Keratinocyte (primary cell): Measurements from ENCODE around the gene TRIP13. TPM values are rescaled to one million over a fixed set of nuclear protein-coding genes. Genes with fewer than 3 reads are reported as not detected.
"Not testable (repeated sequence)": the region's sequence is repeated elsewhere in the genome, so short reads cannot be mapped to it uniquely, and the experiment has no call there.

Experiments used
- DNase-seq: peaks from one replicate; pipeline ENCODE4 v3.0.0-alpha.2; 2011; ENCODE audit warnings: low read depth, missing footprints, low spot score
- FAIRE-seq: peaks from 2 replicates; lab custom pipeline; 2011; peaks lifted over from hg19 to GRCh38; lab: Jason Lieb, UNC
- H2AFZ ChIP-seq: 2 replicates; pipeline ENCODE4 v1.6.0; 2012; ENCODE audit warnings: low read length, control low read depth, inconsistent platforms; ENCODE audit not compliant: control insufficient read depth
- H3K27ac ChIP-seq: 2 replicates; pipeline ENCODE4 v1.5.1; 2011; ENCODE audit warnings: low read length; ENCODE audit not compliant: control insufficient read depth, insufficient read depth
- H3K27me3 ChIP-seq: 3 replicates; pipeline ENCODE4 v1.6.0; 2011; ENCODE audit warnings: low read length; ENCODE audit not compliant: control insufficient read depth, insufficient read depth; ENCODE audit errors: extremely low read depth
- H3K36me3 ChIP-seq, 2 experiments: 2 replicates in 1 of 2; 3 replicates in 1 of 2; pipeline ENCODE4 v1.5.1; 2011; ENCODE audit warnings: low read length in 2 of 2, mild to moderate bottlenecking in 1 of 2; ENCODE audit not compliant: control insufficient read depth in 2 of 2, insufficient read depth in 2 of 2; ENCODE audit errors: extremely low read depth in 1 of 2
- H3K4me1 ChIP-seq: 3 replicates; pipeline ENCODE4 v1.5.1; 2011; ENCODE audit warnings: low read length; ENCODE audit not compliant: control insufficient read depth, insufficient read depth; ENCODE audit errors: extremely low read depth
- H3K4me2 ChIP-seq: 3 replicates; pipeline ENCODE4 v1.6.0; 2011; ENCODE audit warnings: low read depth, low read length; ENCODE audit not compliant: control insufficient read depth, insufficient read depth; ENCODE audit errors: extremely low read depth
- H3K4me3 ChIP-seq, 3 experiments: fragments of 200-600 bp in 1 of 3; sonication (generic) in 1 of 3; 2 replicates in 2 of 3; 3 replicates in 1 of 3; pipeline ENCODE4 v1.5.1; 2011 to 2016; ENCODE audit warnings: low read length in 3 of 3, mild to moderate bottlenecking in 3 of 3, control low read depth in 2 of 3, inconsistent platforms in 1 of 3, low read depth in 1 of 3, mixed read lengths in 1 of 3, mixed run types in 1 of 3, moderate library complexity in 1 of 3; ENCODE audit not compliant: control insufficient read depth in 2 of 3, insufficient read depth in 2 of 3; ENCODE audit errors: extremely low read depth in 1 of 3
- H3K79me2 ChIP-seq: 2 replicates; pipeline ENCODE4 v1.6.0; 2012; ENCODE audit warnings: low read length; ENCODE audit not compliant: control insufficient read depth, insufficient read depth
- H3K9ac ChIP-seq: 3 replicates; pipeline ENCODE4 v1.6.0; 2011; ENCODE audit warnings: low read length; ENCODE audit not compliant: control insufficient read depth, insufficient read depth; ENCODE audit errors: extremely low read depth
- H3K9me1 ChIP-seq: 3 replicates; pipeline ENCODE4 v1.6.0; 2011; ENCODE audit warnings: low read length; ENCODE audit not compliant: control insufficient read depth, insufficient read depth; ENCODE audit errors: extremely low read depth
- H3K9me3 ChIP-seq: 2 replicates; pipeline ENCODE4 v1.5.1; 2012; ENCODE audit warnings: low read depth, low read length; ENCODE audit not compliant: control insufficient read depth
- H4K20me1 ChIP-seq: 3 replicates; pipeline ENCODE4 v1.6.0; 2011; ENCODE audit warnings: low read length; ENCODE audit not compliant: control insufficient read depth, insufficient read depth; ENCODE audit errors: extremely low read depth
- CTCF ChIP-seq, 3 experiments: IDR thresholded peaks in 1 of 3; conservative IDR thresholded peaks in 1 of 3; optimal IDR thresholded peaks in 1 of 3; 2 replicates in 2 of 3; 3 replicates in 1 of 3; pipeline versions ENCODE3 to v1.5.1; 2011; ENCODE audit warnings: low read length in 3 of 3, mild to moderate bottlenecking in 3 of 3, moderate library complexity in 2 of 3, control low read depth in 1 of 3, inconsistent platforms in 1 of 3; ENCODE audit not compliant: insufficient read depth in 2 of 3; ENCODE audit errors: extremely low read depth in 1 of 3
- EZH2 ChIP-seq: IDR thresholded peaks from one replicate; pipeline ENCODE4 v1.6.1; 2012; ENCODE audit warnings: inconsistent platforms, mild to moderate bottlenecking, low read length, moderate library complexity
- dilution Hi-C: fragments of 300-500 bp; cut with MboI; formaldehyde crosslinking; loops from one replicate; pipeline ENCODE4 v1.7.0; 2020; ENCODE audit warnings: low sequenced_read_pairs; ENCODE audit not compliant: extremely low pct_ligation_motif_present
- polyA plus RNA-seq, 5 experiments: library from polyadenylated mRNA; depleted of rRNA in 3 of 5; stranded (reverse) in 3 of 5; stranded (forward) in 1 of 5; unstranded in 1 of 5; fragments of >200 nt; gene quantifications; 1 replicate in 1 of 5; 2 replicates in 3 of 5; 3 replicates in 1 of 5; pipeline versions ENCODE4 v1.2.1 to v1.2.3, GENCODE V29; 2011 to 2012; ENCODE audit warnings: missing spikeins in 2 of 5, low read depth in 1 of 5, low replicate concordance in 1 of 5

The TRIP13 gene
- polyA plus RNA-seq, 1 donor (not counting 4 experiments of a cell fraction or from before 2014, with no cell fraction given): 37.8 TPM

GRCh38 chr5:847736-848135 lies 44.9 kb upstream of the TRIP13 start:
- H3K4me3 ChIP-seq, dilution Hi-C loops, H3K36me3 ChIP-seq, H3K4me1 ChIP-seq, H4K20me1 ChIP-seq, H2AFZ ChIP-seq, H3K79me2 ChIP-seq, H3K27ac ChIP-seq, H3K4me2 ChIP-seq, H3K9me1 ChIP-seq, H3K9me3 ChIP-seq, H3K9ac ChIP-seq, FAIRE-seq, DNase-seq: not testable (repeated sequence)
- H3K27me3 ChIP-seq: peaks cover 36% of the 10 kb centered on the region

GRCh38 chr5:848671-849111 lies 44.0 kb upstream of the TRIP13 start:
- no peak for FAIRE-seq

More at GRCh38 chr5:848671-849111, 44.0 kb upstream of the TRIP13 start:
- Histone ChIP-seq H3K4me2 (no peak overlapping the region), H3K79me2 (no peaks in the 10 kb centered on the region), H3K4me1 (no peaks in the 10 kb centered on the region), H3K9me1 (no peaks in the 10 kb centered on the region), H3K9ac (no peak overlapping the region), H3K27me3 (peaks cover 41% of the 10 kb centered on the region), H2AFZ (no peak overlapping the region), H3K27ac (no peak overlapping the region), H3K36me3 (no peaks in the 10 kb centered on the region), H3K4me3 (no peak overlapping the region), H4K20me1 (no peaks in the 10 kb centered on the region), H3K9me3 (no peaks in the 10 kb centered on the region)
- dilution Hi-C loops: no loop called here
- DNase-seq: no peak
- TF ChIP-seq CTCF (optimal IDR thresholded peaks at IDR 0.05 in 1 of 3, IDR thresholded peaks at IDR 0.05 in 1 of 3, conservative IDR thresholded peaks at IDR 0.05 in 1 of 3; ENCODE audit: extremely low read depth in 1 of 3, insufficient read depth in 2 of 3, low read length in 3 of 3) (no peak), EZH2 (no peak)
